Tibial artery (tissue), 4 donors: ENCODE measurements around the gene DNMT3B.
A peak's percentile ranks its signal among the peaks of the same experiment; 100 is the strongest.

Experiments used
- DNase-seq, 2 donors: peaks; one replicate each; pipeline ENCODE4 v3.0.0-alpha.2; 2019
- H3K27ac ChIP-seq, 2 donors: fragments of 200-600 bp; sonication (generic) in 1 of 2; 1 replicate in 1 of 2; 2 replicates in 1 of 2; pipeline ENCODE4 v1.5.1; 2018 to 2019; ENCODE audit warnings: mild to moderate bottlenecking in 1 of 2
- H3K27me3 ChIP-seq, 2 donors: fragments of 200-600 bp; sonication (generic) in 1 of 2; one replicate each; pipeline versions ENCODE4 v1.5.1 to v1.6.0; 2016 to 2019
- H3K36me3 ChIP-seq, 3 donors: fragments of 200-600 bp; sonication (generic) in 2 of 3; one replicate each; pipeline ENCODE4 v1.5.1; 2016 to 2019; ENCODE audit warnings: mild to moderate bottlenecking in 2 of 3
- H3K4me1 ChIP-seq, 4 donors: fragments of 200-600 bp; sonication (generic) in 2 of 4; 1 replicate in 3 of 4; 2 replicates in 1 of 4; pipeline ENCODE4 v1.5.1; 2016 to 2019
- H3K4me3 ChIP-seq, 2 donors: fragments of 200-600 bp; sonication (generic) in 1 of 2; 1 replicate in 1 of 2; 2 replicates in 1 of 2; pipeline ENCODE4 v1.5.1; 2018 to 2019; ENCODE audit warnings: mild to moderate bottlenecking in 2 of 2
- H3K9me3 ChIP-seq, 3 donors: fragments of 200-600 bp; sonication (generic) in 1 of 3; one replicate each; pipeline ENCODE4 v1.5.1; 2016 to 2019
- CTCF ChIP-seq, 2 experiments: fragments of 200-600 bp in 1 of 2; fragments of 450-650 bp in 1 of 2; IDR thresholded peaks; one replicate each; pipeline ENCODE4 v1.5.1; 2017 to 2019; ENCODE audit warnings: antibody characterized with exemption in 2 of 2, mild to moderate bottlenecking in 1 of 2, moderate library complexity in 1 of 2
- intact Hi-C: fragments of 100-400 bp; cut with DNase I; formaldehyde crosslinking; loops from one replicate; pipeline ENCODE4 v1.15.0; 2023; ENCODE audit warnings: low total_unique reads

The DNMT3B gene

DNA sequence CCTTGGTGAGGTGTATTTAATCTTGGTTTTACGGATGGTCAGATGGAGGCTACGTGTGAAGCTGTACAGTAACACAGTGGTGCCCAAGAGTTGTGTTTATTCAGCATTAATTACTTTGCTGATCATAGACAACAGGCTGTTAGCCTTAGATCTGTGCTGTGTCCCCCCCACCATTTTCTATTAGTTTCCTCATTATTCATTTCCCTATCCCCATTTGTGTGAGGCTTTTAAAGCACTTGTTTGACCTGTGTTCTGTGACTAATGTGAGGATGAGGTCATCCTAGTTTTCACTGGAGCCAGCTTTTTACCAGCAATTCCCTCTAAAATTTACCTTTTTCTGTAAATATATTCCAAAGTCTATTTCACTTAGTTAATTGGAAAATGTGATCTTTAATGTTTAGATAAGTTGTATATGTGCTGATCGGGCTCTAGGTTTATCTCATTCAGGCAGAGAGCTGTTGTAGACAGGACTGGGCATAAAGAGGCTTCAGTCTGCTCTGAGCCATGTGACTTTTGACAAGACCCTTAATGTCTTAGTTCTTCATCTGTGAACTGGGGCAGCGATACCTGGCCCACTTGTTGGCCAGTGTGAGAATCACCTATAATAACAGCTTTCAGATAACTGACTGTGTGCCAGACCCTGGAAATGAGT is 66.0 kb downstream of the DNMT3B start:
- intact Hi-C loops: no loop called here
- DNase-seq: no peak
- no peak for TF ChIP-seq CTCF (IDR thresholded peaks at IDR 0.05)
- H3K27me3 ChIP-seq: no peaks in the 10 kb centered on the region
- H3K36me3 ChIP-seq: peaks cover 12 to 44% (median 20%) of the 10 kb centered on the region in 3 donors
- H3K9me3 ChIP-seq: no peaks in the 10 kb centered on the region
- H3K27ac ChIP-seq: peak overlapping the region in 1 of 2 donors; percentile 3
- H3K4me1 ChIP-seq: peaks cover 0 to 46% (median 10%) of the 10 kb centered on the region in 4 donors
- no peak overlapping the region for H3K4me3 ChIP-seq

DNA sequence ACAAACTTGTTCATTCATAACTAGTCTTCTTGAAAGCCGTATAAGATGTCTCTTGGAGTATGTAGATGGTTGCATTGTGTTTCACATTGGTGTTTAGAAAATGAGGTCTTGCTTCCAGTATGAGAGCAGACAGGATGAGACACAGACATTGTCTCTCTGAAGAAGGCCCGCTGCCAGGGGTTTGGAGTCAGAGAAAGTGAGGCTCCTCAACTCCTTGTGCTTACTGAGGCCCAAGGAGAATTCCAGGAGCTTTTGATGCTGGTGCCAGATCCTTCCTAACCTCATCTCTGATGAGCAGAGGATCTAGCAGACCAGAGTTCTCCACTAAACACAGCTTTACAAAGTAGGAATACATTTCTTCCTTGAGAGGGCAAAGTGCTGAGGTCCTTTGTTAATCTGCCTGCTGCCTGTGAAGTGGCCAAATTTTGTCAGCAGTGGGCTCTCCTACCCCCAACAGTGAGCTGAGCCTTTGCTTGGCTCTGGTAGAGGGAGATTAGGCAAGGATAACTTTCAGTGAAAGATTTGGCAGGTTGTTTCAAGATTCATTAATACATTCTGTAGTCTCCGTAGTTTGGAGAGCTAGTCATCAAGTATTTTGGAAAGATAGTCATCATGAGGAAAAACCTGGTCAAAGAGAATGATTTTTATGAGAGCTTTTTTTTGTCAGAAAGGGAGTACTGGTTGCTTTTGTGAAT is 67.3 kb downstream of the DNMT3B start:
- Histone ChIP-seq H3K27ac (peak overlapping the region; percentile 20 to 42), H3K9me3 (no peaks in the 10 kb centered on the region), H3K36me3 (peaks cover 18 to 52% (median 32%) of the 10 kb centered on the region in 3 donors), H3K4me1 (peaks cover 0 to 36% (median 4%) of the 10 kb centered on the region in 4 donors), H3K4me3 (no peak overlapping the region), H3K27me3 (no peaks in the 10 kb centered on the region)
- DNase-seq: no peak
- intact Hi-C loops: no loop called here
- TF ChIP-seq CTCF (IDR thresholded peaks at IDR 0.05): no peak

DNA sequence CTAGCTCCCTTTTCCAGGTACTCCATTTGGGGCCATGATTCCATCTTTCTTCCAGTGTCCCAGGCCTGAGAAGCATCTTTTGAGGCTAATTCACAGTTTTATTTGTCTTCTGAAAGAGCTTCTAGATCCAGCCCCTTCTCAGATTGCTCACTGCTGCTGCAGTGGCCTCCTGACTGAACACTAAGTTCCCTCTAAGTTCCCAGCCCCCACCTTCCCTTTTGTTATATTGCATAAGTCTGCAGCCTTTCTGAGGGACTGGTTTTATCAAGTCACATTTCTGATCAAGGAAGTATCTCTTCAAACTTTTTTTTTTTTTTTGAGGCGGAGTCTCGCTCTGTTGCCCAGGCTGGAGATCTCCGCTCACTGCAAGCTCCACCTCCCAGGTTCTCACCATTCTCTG is 68.3 kb downstream of the DNMT3B start:
- TF ChIP-seq CTCF (IDR thresholded peaks at IDR 0.05): no peak
- Histone ChIP-seq H3K36me3 (peaks cover 26 to 54% (median 38%) of the 10 kb centered on the region in 3 donors), H3K9me3 (no peaks in the 10 kb centered on the region), H3K27me3 (no peaks in the 10 kb centered on the region), H3K4me1 (peaks cover 0 to 36% (median 3%) of the 10 kb centered on the region in 4 donors), H3K27ac (peak overlapping the region; percentile 20 to 42), H3K4me3 (no peak overlapping the region)
- intact Hi-C loops: no loop called here
- DNase-seq: peak in 1 of 2 donors; percentile 60

- no peak overlapping the region for H3K4me3 ChIP-seq
- DNase-seq: no peak
- peaks cover 0 to 36% (median 3%) of the 10 kb centered on the region in 4 donors for H3K4me1 ChIP-seq
- H3K9me3 ChIP-seq: no peaks in the 10 kb centered on the region
- no peak overlapping the region for H3K27ac ChIP-seq
- intact Hi-C loops: no loop called here
- TF ChIP-seq CTCF (IDR thresholded peaks at IDR 0.05): no peak
- no peaks in the 10 kb centered on the region for H3K27me3 ChIP-seq
- H3K36me3 ChIP-seq: peaks cover 36 to 51% (median 38%) of the 10 kb centered on the region in 3 donors
These were observed 69.8 kb downstream of the DNMT3B start for GRCh38 chr20:32831982-32832381.

DNA sequence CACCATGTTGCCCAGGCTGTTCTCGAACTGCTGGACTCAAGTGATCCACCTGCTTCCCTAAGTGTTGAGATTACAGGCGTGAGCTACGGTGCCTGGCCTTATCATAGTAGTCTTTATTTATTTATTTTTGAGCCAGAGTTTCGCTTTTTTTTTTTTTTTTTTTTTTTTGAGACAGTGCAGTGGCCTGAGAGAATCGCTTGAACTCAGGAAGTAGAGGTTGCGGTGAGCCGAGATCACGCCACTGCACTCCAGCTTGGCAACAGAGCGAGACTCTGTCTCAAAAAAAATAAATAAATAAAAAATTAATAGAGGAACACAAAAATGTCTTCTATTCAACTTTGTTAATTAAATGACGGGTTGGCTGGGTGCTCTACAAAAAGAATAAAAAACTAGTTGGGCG is 70.5 kb downstream of the DNMT3B start:
- no peak overlapping the region for H3K4me3 ChIP-seq
- no peaks in the 10 kb centered on the region for H3K9me3 ChIP-seq
- H3K4me1 ChIP-seq: peaks cover 0 to 32% (median 3%) of the 10 kb centered on the region in 4 donors
- no peak overlapping the region for H3K27ac ChIP-seq
- peaks cover 36 to 51% (median 38%) of the 10 kb centered on the region in 3 donors for H3K36me3 ChIP-seq
- no peaks in the 10 kb centered on the region for H3K27me3 ChIP-seq
- no peak for DNase-seq
- TF ChIP-seq CTCF (IDR thresholded peaks at IDR 0.05): no peak
- intact Hi-C loops: no loop called here
